Ovary (tissue), 10 donors: ENCODE results near the gene CD84. TPM values are rescaled to one million over a fixed set of nuclear protein-coding genes. Genes with fewer than 3 reads are reported as not detected.
"Not testable (repeated sequence)": the region's sequence is repeated elsewhere in the genome, so short reads cannot be mapped to it uniquely, and the experiment has no call there.

ENCODE experiments used
- DNase-seq, 5 donors: peaks; one replicate each; pipeline ENCODE4 v3.0.0-alpha.2; 2019 to 2020
- H3K27ac ChIP-seq, 2 donors: fragments of 200-600 bp; one replicate each; pipeline versions ENCODE4 v1.5.1 to v1.8.0; 2019 to 2022
- H3K27me3 ChIP-seq: fragments of 200-600 bp; one replicate; pipeline ENCODE4 v1.8.0; 2022
- H3K36me3 ChIP-seq: fragments of 200-600 bp; sonication (generic); one replicate; pipeline ENCODE4 v1.5.1; 2019
- H3K4me1 ChIP-seq: one replicate; pipeline ENCODE4 v1.8.1; 2013; ENCODE audit warnings: mild to moderate bottlenecking, moderate library complexity; ENCODE audit not compliant: insufficient read depth
- H3K4me3 ChIP-seq: fragments of 200-600 bp; sonication (generic); one replicate; pipeline ENCODE4 v1.5.1; 2017
- H3K9me3 ChIP-seq, 2 donors: fragments of 200-600 bp in 1 of 2; sonication (generic) in 1 of 2; one replicate each; pipeline versions ENCODE4 v1.5.1 to v1.8.1; 2013 to 2019; ENCODE audit warnings: mild to moderate bottlenecking in 1 of 2, moderate library complexity in 1 of 2
- CTCF ChIP-seq, 3 donors: fragments of 450-650 bp in 2 of 3; fragments of 200-600 bp in 1 of 3; IDR thresholded peaks; one replicate each; pipeline versions ENCODE4 v1.5.1 to v1.8.0; 2016 to 2022; ENCODE audit warnings: antibody characterized with exemption in 3 of 3, mild to moderate bottlenecking in 1 of 3
- EP300 ChIP-seq: sonication (generic); formaldehyde crosslinking; IDR thresholded peaks from one replicate; pipeline ENCODE4 v1.6.1; 2017; ENCODE audit warnings: antibody characterized with exemption
- POLR2A ChIP-seq: fragments of 450-650 bp; IDR thresholded peaks from one replicate; pipeline ENCODE4 v1.6.1; 2017; ENCODE audit warnings: antibody characterized with exemption, mild to moderate bottlenecking, moderate library complexity
- WGBS, 3 donors: extraction: QIAGEN DNeasy Blood & Tissue Kit in 1 of 3; methylation state at CpG; one replicate each; pipeline versions ENCODE4 v1.1.5 to v1.1.7; 2013 to 2017; 5-methylcytosine and 5-hydroxymethylcytosine counted together
- intact Hi-C, 4 donors: fragments of 100-400 bp; cut with DNase I; formaldehyde crosslinking; loops; one replicate each; pipeline versions ENCODE4 v1.11.0 to v1.15.1; 2022 to 2023
- long read RNA-seq, 3 donors: library from polyadenylated mRNA in 2 of 3; unstranded in 2 of 3; transcript quantifications; one replicate each; pipeline ENCODE4 v2.0.0 and lab custom pipeline, GENCODE V29; 2021 to 2026
- polyA plus RNA-seq, 2 donors: library from polyadenylated mRNA; stranded (reverse); fragments of 200-250 nt in 1 of 2; fragments of 350-450 nt in 1 of 2; fragmentation: Illumina TruSeq in 1 of 2; extraction: RNeasy Lipid Tissue Mini Kit (QIAGEN cat#74804) in 1 of 2; gene quantifications; one replicate each; pipeline ENCODE4 v1.2.3, GENCODE V29; 2013 to 2014
- total RNA-seq, 7 donors: library from RNA; depleted of rRNA in 2 of 7; stranded (reverse); fragments of >200 nt in 2 of 7; fragmentation: NEBNext Ultra II Directional in 3 of 7; extraction: Animal tissue kit (Norgen Biotek cat#: 25700) in 3 of 7; gene quantifications; one replicate each; pipeline versions ENCODE4 v1.1.0 to v1.2.4, GENCODE V29; 2016 to 2023
- donor health status: DM: no; HTN: no; CAD: no; lungs with moderate emphysema.
- donor health status: DM: no; HTN: no; CAD: no.
- donor health status: Bipolar disorder and iron deficiency.
- donor health status: DM: yes; HTN: yes; CAD: no.
- donor health status: DM: no; HTN: no; CAD: no.
- donor health status: DM: yes; HTN: yes; CAD: no.

CD84 gene
- total RNA-seq (10 to 100 TPM in 1 of 7 donors, 1 to 10 TPM in 5, under 1 TPM in 1; 0.91 to 10.9 (median 2.0) TPM), polyA plus RNA-seq (1 to 10 TPM in 1 of 2 donors, under 1 TPM in 1; 0.48 to 9.6 TPM)
- long read RNA-seq, donor 1 = 0 reads
- long read RNA-seq, donor 2 = 0 reads
- long read RNA-seq, donor 3, full-length matches to known transcripts = 1 of 2 reads
- long read RNA-seq, donor 3, partial matches to known transcripts = 0 of 2 reads
- long read RNA-seq, donor 3, other reads (novel, unspliced or antisense) = 1 of 2 reads

GRCh38 chr1:160579216-160579701 is at the start of gene CD84:
TSS of gene CD84 (minus strand) at chr1:160579496. CDS start at chr1:160579437, 59 bp downstream.
- no peak for TF ChIP-seq EP300
- no peak within 1 kb of the TSS for H3K27ac ChIP-seq

GRCh38 chr1:160628799-160629263 is 49.5 kb upstream of the CD84 start:
- 72 to 81% (median 81%) methylated on average over 8 of the region's 8 CpGs for WGBS, 3 donors
- TF ChIP-seq CTCF (IDR thresholded peaks at IDR 0.05) = no peak
- no peak for TF ChIP-seq EP300
- TF ChIP-seq POLR2A = no peak
- H3K4me3 ChIP-seq = no peak overlapping the region
- H3K4me1 ChIP-seq = no peaks in the 10 kb centered on the region
- intact Hi-C loops = no loop called here
- no peak for DNase-seq
- H3K9me3 ChIP-seq = no peaks in the 10 kb centered on the region
- no peaks in the 10 kb centered on the region for H3K36me3 ChIP-seq
- H3K27ac ChIP-seq = no peak overlapping the region
- H3K27me3 ChIP-seq = no peaks in the 10 kb centered on the region

More at GRCh38 chr1:160579216-160579701, at the start of gene CD84:
- Histone ChIP-seq H3K27me3 (no peaks in the 10 kb centered on the region), H3K4me1 (no peaks in the 10 kb centered on the region), H3K9me3 (no peaks in the 10 kb centered on the region), H3K4me3 (no peak within 1 kb of the TSS), H3K36me3 (no peaks in the 10 kb centered on the region)
- no peak for DNase-seq
- intact Hi-C loops = no loop called here
- 40 to 63% (median 43%) methylated on average over 3 of the region's 3 CpGs for WGBS, 3 donors

- 91 to 93% (median 92%) methylated on average over 4 of the region's 4 CpGs for WGBS, 3 donors
- H3K4me1 ChIP-seq, H3K36me3 ChIP-seq, H3K27ac ChIP-seq, intact Hi-C loops, DNase-seq, H3K9me3 ChIP-seq, H3K4me3 ChIP-seq, H3K27me3 ChIP-seq: not testable (repeated sequence)
These were observed 48.5 kb upstream of the CD84 start for GRCh38 chr1:160627677-160628289.

GRCh38 chr1:160626509-160627342 is 47.4 kb upstream of the CD84 start:
- WGBS, 3 donors = 96 to 100% (median 96%) methylated on average over 1 of the region's 1 CpG
- Histone ChIP-seq H3K4me3 (no peak overlapping the region), H3K9me3 (no peaks in the 10 kb centered on the region), H3K4me1 (no peaks in the 10 kb centered on the region), H3K27me3 (no peaks in the 10 kb centered on the region), H3K36me3 (no peaks in the 10 kb centered on the region), H3K27ac (no peak overlapping the region)
- TF ChIP-seq POLR2A = no peak
- no peak for TF ChIP-seq EP300
- no peak for TF ChIP-seq CTCF (IDR thresholded peaks at IDR 0.05)
- intact Hi-C loops = no loop called here
- DNase-seq = no peak

GRCh38 chr1:160625725-160626498 is 46.6 kb upstream of the CD84 start:
- 52 to 79% (median 74%) methylated on average over 10 of the region's 10 CpGs for WGBS, 3 donors
- DNase-seq = no peak

More at GRCh38 chr1:160625725-160626498, 46.6 kb upstream of the CD84 start:
- Histone ChIP-seq H3K9me3 (no peaks in the 10 kb centered on the region), H3K27ac (no peak overlapping the region), H3K4me1 (no peaks in the 10 kb centered on the region), H3K36me3 (no peaks in the 10 kb centered on the region), H3K4me3 (no peak overlapping the region), H3K27me3 (no peaks in the 10 kb centered on the region)
- intact Hi-C loops = no loop called here
- TF ChIP-seq EP300 = no peak
- no peak for TF ChIP-seq POLR2A
- no peak for TF ChIP-seq CTCF (IDR thresholded peaks at IDR 0.05)
